ENCODE results near the gene NSMF. TPM values are rescaled to one million over a fixed set of nuclear protein-coding genes. Genes with fewer than 3 reads are reported as not detected.

Gene NSMF
- 29.1 and 29.6 TPM in 2 replicates for total RNA-seq (ENCODE audit: low replicate concordance)

- TF ChIP-seq CTCF (IDR thresholded peaks at IDR 0.05; ENCODE audit: insufficient read depth, low read length): no peak
- H3K4me3 ChIP-seq (ENCODE audit: low read depth, low read length): peak within 1 kb of the TSS; percentile 73
- peak; percentile 85 for DNase-seq (ENCODE audit: low read depth)
These were observed at the start of gene NSMF for GRCh38 chr9:137459152-137459600. NSMF (minus strand) TSS chr9:137459334; CDS start chr9:137459102, 232 bp downstream.

- no peak overlapping the region for H3K4me3 ChIP-seq (ENCODE audit: low read depth, low read length)
- no peak for DNase-seq (ENCODE audit: low read depth)
- TF ChIP-seq CTCF (IDR thresholded peaks at IDR 0.05; ENCODE audit: insufficient read depth, low read length): no peak
These were observed 47.6 kb upstream of the NSMF start for GRCh38 chr9:137506702-137507171.

GRCh38 chr9:137506274-137506673 lies 47.1 kb upstream of the NSMF start:
- no peak for DNase-seq (ENCODE audit: low read depth)
- no peak for TF ChIP-seq CTCF (IDR thresholded peaks at IDR 0.05; ENCODE audit: insufficient read depth, low read length)
- H3K4me3 ChIP-seq (ENCODE audit: low read depth, low read length): no peak overlapping the region

- no peak for DNase-seq (ENCODE audit: low read depth)
- TF ChIP-seq CTCF (IDR thresholded peaks at IDR 0.05; ENCODE audit: insufficient read depth, low read length): no peak
- no peak overlapping the region for H3K4me3 ChIP-seq (ENCODE audit: low read depth, low read length)
These were observed 46.4 kb upstream of the NSMF start for GRCh38 chr9:137505421-137506140.

GRCh38 chr9:137504432-137504777 lies 45.3 kb upstream of the NSMF start:
- TF ChIP-seq CTCF (IDR thresholded peaks at IDR 0.05; ENCODE audit: insufficient read depth, low read length): no peak
- no peak for DNase-seq (ENCODE audit: low read depth)
- no peak overlapping the region for H3K4me3 ChIP-seq (ENCODE audit: low read depth, low read length)

GRCh38 chr9:137502008-137502911 lies 43.1 kb upstream of the NSMF start:
- no peak for TF ChIP-seq CTCF (IDR thresholded peaks at IDR 0.05; ENCODE audit: insufficient read depth, low read length)
- H3K4me3 ChIP-seq (ENCODE audit: low read depth, low read length): no peak overlapping the region
- no peak for DNase-seq (ENCODE audit: low read depth)
